Measurements from ENCODE around the gene SEZ6L2.

The SEZ6L2 gene

GRCh38 chr16:29860218-29860617, 39.1 kb downstream of the SEZ6L2 start:
- Histone ChIP-seq H3K27me3 (ENCODE audit: control insufficient read depth, insufficient read depth, low read length) (no peaks in the 10 kb centered on the region), H3K4me3 (ENCODE audit: low read depth, low read length) (no peak overlapping the region), H3K4me1 (ENCODE audit: control insufficient read depth, insufficient read depth, low read length) (peaks cover 3% of the 10 kb centered on the region), H3K9ac (ENCODE audit: low read depth, low read length) (no peak overlapping the region), H3K9me3 (ENCODE audit: control insufficient read depth, insufficient read depth, low read length) (no peaks in the 10 kb centered on the region), H3K36me3 (ENCODE audit: control insufficient read depth, insufficient read depth, low read length) (peaks cover 13% of the 10 kb centered on the region)

DNA sequence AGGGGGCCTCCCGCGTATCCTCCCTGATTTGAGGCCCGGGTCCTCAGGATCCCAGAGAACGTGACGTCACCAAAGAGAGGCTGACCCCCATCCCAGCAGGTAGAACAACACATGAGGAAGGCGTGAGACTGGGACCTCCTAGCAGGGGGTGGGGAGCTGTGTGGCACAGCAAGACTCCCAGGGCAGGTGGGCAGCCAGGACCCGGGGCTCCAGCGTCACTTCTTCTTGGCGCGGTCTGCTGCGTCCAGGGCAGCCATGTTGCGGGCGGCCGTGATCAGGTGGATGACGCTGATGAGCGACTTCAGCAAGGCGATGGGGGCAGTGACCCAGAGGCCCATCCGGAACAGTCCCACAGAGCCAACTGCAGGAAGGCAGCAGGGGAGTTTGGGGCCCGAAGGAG, 40.4 kb downstream of the SEZ6L2 start:
- Histone ChIP-seq H3K4me3 (ENCODE audit: low read depth, low read length) (no peak overlapping the region), H3K27me3 (ENCODE audit: control insufficient read depth, insufficient read depth, low read length) (no peaks in the 10 kb centered on the region), H3K9me3 (ENCODE audit: control insufficient read depth, insufficient read depth, low read length) (no peaks in the 10 kb centered on the region), H3K9ac (ENCODE audit: low read depth, low read length) (no peak overlapping the region), H3K36me3 (ENCODE audit: control insufficient read depth, insufficient read depth, low read length) (peaks cover 13% of the 10 kb centered on the region), H3K4me1 (ENCODE audit: control insufficient read depth, insufficient read depth, low read length) (peaks cover 3% of the 10 kb centered on the region)

DNA sequence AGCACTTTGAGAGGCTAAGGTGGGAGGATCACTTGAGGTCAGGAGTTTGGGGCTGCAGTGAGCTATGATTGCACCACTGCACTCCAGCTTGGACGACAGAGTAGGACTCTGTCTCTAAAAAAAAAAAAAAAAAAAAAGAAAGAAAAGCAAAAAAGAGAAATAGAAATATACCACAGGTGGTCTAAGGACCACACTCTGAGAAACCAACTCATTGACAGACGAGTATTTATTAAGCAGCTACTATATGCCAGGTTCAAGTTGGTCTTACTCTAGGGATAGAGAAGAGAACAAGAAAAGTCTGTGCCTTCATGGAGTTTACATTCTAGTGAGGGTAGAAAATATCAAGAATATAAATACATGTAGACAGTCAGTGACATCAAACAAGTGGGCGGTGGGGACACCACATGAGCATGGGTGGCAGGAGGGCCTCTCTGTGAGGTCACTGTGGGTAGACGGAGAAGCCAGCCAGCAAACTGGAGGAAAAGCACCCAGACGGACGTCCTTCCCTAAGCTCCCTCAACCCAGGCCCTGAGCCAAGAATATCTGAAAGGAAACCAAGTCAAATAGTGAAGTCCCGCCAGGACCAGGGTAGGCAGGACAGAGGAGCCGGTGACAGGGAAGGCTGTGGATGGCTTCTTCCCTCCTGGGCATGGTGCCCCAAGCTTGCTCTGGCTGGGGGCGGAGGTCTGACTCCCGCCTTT, 41.1 kb downstream of the SEZ6L2 start:
- no peaks in the 10 kb centered on the region for H3K27me3 ChIP-seq (ENCODE audit: control insufficient read depth, insufficient read depth, low read length)
- no peaks in the 10 kb centered on the region for H3K4me1 ChIP-seq (ENCODE audit: control insufficient read depth, insufficient read depth, low read length)
- no peak overlapping the region for H3K9ac ChIP-seq (ENCODE audit: low read depth, low read length)
- no peaks in the 10 kb centered on the region for H3K9me3 ChIP-seq (ENCODE audit: control insufficient read depth, insufficient read depth, low read length)
- peaks cover 13% of the 10 kb centered on the region for H3K36me3 ChIP-seq (ENCODE audit: control insufficient read depth, insufficient read depth, low read length)
- no peak overlapping the region for H3K4me3 ChIP-seq (ENCODE audit: low read depth, low read length)

- Histone ChIP-seq H3K9me3 (ENCODE audit: control insufficient read depth, insufficient read depth, low read length) (no peaks in the 10 kb centered on the region), H3K27me3 (ENCODE audit: control insufficient read depth, insufficient read depth, low read length) (no peaks in the 10 kb centered on the region), H3K36me3 (ENCODE audit: control insufficient read depth, insufficient read depth, low read length) (peaks cover 13% of the 10 kb centered on the region), H3K4me3 (ENCODE audit: low read depth, low read length) (no peak overlapping the region), H3K4me1 (ENCODE audit: control insufficient read depth, insufficient read depth, low read length) (no peaks in the 10 kb centered on the region), H3K9ac (ENCODE audit: low read depth, low read length) (no peak overlapping the region)
Measured at GRCh38 chr16:29857133-29857760, 42.1 kb downstream of the SEZ6L2 start.

GRCh38 chr16:29854520-29855100, 44.7 kb downstream of the SEZ6L2 start:
- H3K9ac ChIP-seq (ENCODE audit: low read depth, low read length), result no peak overlapping the region
- no peaks in the 10 kb centered on the region for H3K4me1 ChIP-seq (ENCODE audit: control insufficient read depth, insufficient read depth, low read length)
- no peak overlapping the region for H3K4me3 ChIP-seq (ENCODE audit: low read depth, low read length)
- no peaks in the 10 kb centered on the region for H3K27me3 ChIP-seq (ENCODE audit: control insufficient read depth, insufficient read depth, low read length)
- no peaks in the 10 kb centered on the region for H3K9me3 ChIP-seq (ENCODE audit: control insufficient read depth, insufficient read depth, low read length)
- peaks cover 4% of the 10 kb centered on the region for H3K36me3 ChIP-seq (ENCODE audit: control insufficient read depth, insufficient read depth, low read length)

- no peaks in the 10 kb centered on the region for H3K4me1 ChIP-seq (ENCODE audit: control insufficient read depth, insufficient read depth, low read length)
- no peak overlapping the region for H3K9ac ChIP-seq (ENCODE audit: low read depth, low read length)
- no peaks in the 10 kb centered on the region for H3K9me3 ChIP-seq (ENCODE audit: control insufficient read depth, insufficient read depth, low read length)
- H3K27me3 ChIP-seq (ENCODE audit: control insufficient read depth, insufficient read depth, low read length), result no peaks in the 10 kb centered on the region
- no peaks in the 10 kb centered on the region for H3K36me3 ChIP-seq (ENCODE audit: control insufficient read depth, insufficient read depth, low read length)
- H3K4me3 ChIP-seq (ENCODE audit: low read depth, low read length), result no peak overlapping the region
Measured at GRCh38 chr16:29852654-29853053, 46.7 kb downstream of the SEZ6L2 start.

DNA sequence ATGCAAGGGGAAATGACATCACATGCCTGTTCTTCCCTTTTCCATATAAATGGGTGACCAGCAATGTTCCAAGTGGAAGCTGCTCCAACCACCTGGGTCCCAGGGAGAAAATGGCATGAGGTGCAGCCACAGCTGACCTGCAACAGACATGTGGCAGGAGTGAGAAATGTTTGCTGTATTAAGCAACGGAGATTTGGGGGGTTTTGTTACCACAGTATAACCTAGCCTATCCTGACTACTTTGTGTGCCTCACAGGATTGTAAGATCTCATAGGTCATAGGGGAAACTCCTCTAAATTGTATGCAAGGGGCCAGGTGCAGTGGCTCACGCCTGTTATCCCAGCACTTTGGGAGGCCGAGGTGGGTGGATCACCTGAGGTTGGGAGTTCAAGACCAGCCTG, 48.4 kb downstream of the SEZ6L2 start:
- no peaks in the 10 kb centered on the region for H3K36me3 ChIP-seq (ENCODE audit: control insufficient read depth, insufficient read depth, low read length)
- H3K9me3 ChIP-seq (ENCODE audit: control insufficient read depth, insufficient read depth, low read length), result no peaks in the 10 kb centered on the region
- H3K9ac ChIP-seq (ENCODE audit: low read depth, low read length), result no peak overlapping the region
- H3K4me3 ChIP-seq (ENCODE audit: low read depth, low read length), result no peak overlapping the region
- H3K27me3 ChIP-seq (ENCODE audit: control insufficient read depth, insufficient read depth, low read length), result no peaks in the 10 kb centered on the region
- no peaks in the 10 kb centered on the region for H3K4me1 ChIP-seq (ENCODE audit: control insufficient read depth, insufficient read depth, low read length)

GRCh38 chr16:29849505-29849904, 49.8 kb downstream of the SEZ6L2 start:
- Histone ChIP-seq H3K4me1 (ENCODE audit: control insufficient read depth, insufficient read depth, low read length) (no peaks in the 10 kb centered on the region), H3K9me3 (ENCODE audit: control insufficient read depth, insufficient read depth, low read length) (no peaks in the 10 kb centered on the region), H3K36me3 (ENCODE audit: control insufficient read depth, insufficient read depth, low read length) (no peaks in the 10 kb centered on the region), H3K27me3 (ENCODE audit: control insufficient read depth, insufficient read depth, low read length) (no peaks in the 10 kb centered on the region), H3K4me3 (ENCODE audit: low read depth, low read length) (no peak overlapping the region), H3K9ac (ENCODE audit: low read depth, low read length) (no peak overlapping the region)

DNA sequence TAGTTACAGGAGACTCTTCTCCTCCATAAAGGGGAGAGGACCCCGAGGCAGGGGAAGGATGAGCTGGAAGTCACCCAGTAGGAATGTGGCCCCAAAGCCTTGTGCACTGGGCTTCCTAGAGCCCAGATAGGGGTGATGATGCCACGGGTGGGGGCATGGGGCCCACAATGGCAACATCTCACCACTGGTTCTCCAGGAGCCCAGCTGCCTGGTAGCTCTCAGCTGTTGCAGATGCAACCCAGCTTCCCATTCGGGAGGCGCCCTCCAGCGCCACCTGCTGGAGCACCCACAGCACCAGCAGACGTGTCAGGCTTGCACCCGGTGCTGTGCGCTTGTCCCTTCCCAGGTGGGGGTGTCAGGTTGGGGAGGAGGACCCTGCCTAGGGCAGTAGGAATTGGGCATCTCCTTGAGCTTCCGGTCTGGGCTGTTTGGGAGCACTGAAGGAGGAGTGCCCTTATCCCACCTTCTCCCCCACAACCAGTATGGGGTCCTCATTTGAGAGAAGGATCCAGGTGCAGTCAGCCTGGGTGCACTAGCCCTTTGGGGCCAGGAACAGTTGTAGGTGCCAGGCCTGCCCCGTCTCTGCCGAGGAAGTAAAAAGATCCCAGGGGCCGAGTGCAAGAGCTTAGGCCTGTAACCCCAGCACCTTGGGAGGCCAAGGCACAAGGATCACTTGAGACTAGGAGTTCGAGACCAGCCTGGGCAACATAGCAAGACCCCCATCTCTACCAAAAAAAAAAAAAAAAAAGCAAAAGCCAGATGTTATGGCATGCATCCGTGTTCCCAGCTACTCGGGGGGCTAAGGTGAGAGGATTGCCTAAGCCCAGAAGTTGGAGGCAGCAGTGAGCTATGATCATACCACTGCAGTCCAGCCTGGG, 50.7 kb downstream of the SEZ6L2 start:
- Histone ChIP-seq H3K27me3 (ENCODE audit: control insufficient read depth, insufficient read depth, low read length) (no peaks in the 10 kb centered on the region), H3K9ac (ENCODE audit: low read depth, low read length) (no peak overlapping the region), H3K4me1 (ENCODE audit: control insufficient read depth, insufficient read depth, low read length) (no peaks in the 10 kb centered on the region), H3K9me3 (ENCODE audit: control insufficient read depth, insufficient read depth, low read length) (no peaks in the 10 kb centered on the region), H3K36me3 (ENCODE audit: control insufficient read depth, insufficient read depth, low read length) (no peaks in the 10 kb centered on the region), H3K4me3 (ENCODE audit: low read depth, low read length) (no peak overlapping the region)

GRCh38 chr16:29845656-29846055, 53.7 kb downstream of the SEZ6L2 start:
- Histone ChIP-seq H3K36me3 (ENCODE audit: control insufficient read depth, insufficient read depth, low read length) (no peaks in the 10 kb centered on the region), H3K4me1 (ENCODE audit: control insufficient read depth, insufficient read depth, low read length) (no peaks in the 10 kb centered on the region), H3K9ac (ENCODE audit: low read depth, low read length) (no peak overlapping the region), H3K4me3 (ENCODE audit: low read depth, low read length) (no peak overlapping the region), H3K9me3 (ENCODE audit: control insufficient read depth, insufficient read depth, low read length) (no peaks in the 10 kb centered on the region), H3K27me3 (ENCODE audit: control insufficient read depth, insufficient read depth, low read length) (no peaks in the 10 kb centered on the region)

- Histone ChIP-seq H3K4me1 (ENCODE audit: control insufficient read depth, insufficient read depth, low read length) (no peaks in the 10 kb centered on the region), H3K9ac (ENCODE audit: low read depth, low read length) (no peak overlapping the region), H3K4me3 (ENCODE audit: low read depth, low read length) (no peak overlapping the region), H3K9me3 (ENCODE audit: control insufficient read depth, insufficient read depth, low read length) (no peaks in the 10 kb centered on the region), H3K27me3 (ENCODE audit: control insufficient read depth, insufficient read depth, low read length) (no peaks in the 10 kb centered on the region), H3K36me3 (ENCODE audit: control insufficient read depth, insufficient read depth, low read length) (no peaks in the 10 kb centered on the region)
Measured at GRCh38 chr16:29844575-29845331, 54.6 kb downstream of the SEZ6L2 start.
